ENCODE results near the gene MYO3B.

DNA sequence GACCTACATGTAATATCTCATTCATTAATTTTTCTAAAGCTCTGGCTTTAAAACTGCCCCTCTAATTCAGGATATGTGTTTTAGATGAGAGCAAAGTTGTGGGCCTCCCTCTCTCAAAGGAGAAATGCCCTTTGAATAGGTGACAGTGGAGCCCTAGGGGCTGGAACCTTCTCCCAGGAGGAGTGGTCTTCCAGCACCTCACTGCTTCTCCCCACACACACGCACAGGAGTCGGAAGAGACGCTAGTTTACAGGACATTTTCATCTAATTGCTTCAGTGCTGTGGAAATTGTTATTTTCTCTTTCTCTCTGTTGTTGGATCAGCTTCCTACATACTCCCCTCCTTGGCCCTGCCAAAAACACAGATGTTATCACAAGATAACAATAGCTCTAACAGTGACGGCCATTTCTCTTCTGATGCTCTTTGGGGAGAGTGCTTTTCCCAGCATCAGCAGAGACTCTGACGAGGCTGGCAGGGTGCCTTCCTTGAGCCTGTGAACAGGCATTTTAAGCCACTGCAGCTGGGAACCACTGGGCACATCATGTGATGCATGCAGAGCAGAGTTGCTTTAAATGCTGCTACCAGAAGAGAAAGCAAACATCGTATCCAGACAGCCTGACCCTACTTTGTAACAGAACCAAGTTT, 327.8 kb downstream of the MYO3B start:
- TF ChIP-seq, protein P1, sequence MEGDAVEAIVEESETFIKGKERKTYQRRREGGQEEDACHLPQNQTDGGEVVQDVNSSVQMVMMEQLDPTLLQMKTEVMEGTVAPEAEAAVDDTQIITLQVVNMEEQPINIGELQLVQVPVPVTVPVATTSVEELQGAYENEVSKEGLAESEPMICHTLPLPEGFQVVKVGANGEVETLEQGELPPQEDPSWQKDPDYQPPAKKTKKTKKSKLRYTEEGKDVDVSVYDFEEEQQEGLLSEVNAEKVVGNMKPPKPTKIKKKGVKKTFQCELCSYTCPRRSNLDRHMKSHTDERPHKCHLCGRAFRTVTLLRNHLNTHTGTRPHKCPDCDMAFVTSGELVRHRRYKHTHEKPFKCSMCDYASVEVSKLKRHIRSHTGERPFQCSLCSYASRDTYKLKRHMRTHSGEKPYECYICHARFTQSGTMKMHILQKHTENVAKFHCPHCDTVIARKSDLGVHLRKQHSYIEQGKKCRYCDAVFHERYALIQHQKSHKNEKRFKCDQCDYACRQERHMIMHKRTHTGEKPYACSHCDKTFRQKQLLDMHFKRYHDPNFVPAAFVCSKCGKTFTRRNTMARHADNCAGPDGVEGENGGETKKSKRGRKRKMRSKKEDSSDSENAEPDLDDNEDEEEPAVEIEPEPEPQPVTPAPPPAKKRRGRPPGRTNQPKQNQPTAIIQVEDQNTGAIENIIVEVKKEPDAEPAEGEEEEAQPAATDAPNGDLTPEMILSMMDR (IDR thresholded peaks at IDR 0.05), result no peak
- no peak for TF ChIP-seq ZFX (IDR thresholded peaks at IDR 0.05; ENCODE audit: borderline replicate concordance)
